RPMI8226 (cell line): ENCODE results near the gene AKAP13.
"Not testable (repeated sequence)": the region's sequence is repeated elsewhere in the genome, so short reads cannot be mapped to it uniquely, and the experiment has no call there.

Source experiments
- DNase-seq: peaks from one replicate; pipeline ENCODE4 v3.0.0-alpha.2; 2015

The AKAP13 gene, protein sequence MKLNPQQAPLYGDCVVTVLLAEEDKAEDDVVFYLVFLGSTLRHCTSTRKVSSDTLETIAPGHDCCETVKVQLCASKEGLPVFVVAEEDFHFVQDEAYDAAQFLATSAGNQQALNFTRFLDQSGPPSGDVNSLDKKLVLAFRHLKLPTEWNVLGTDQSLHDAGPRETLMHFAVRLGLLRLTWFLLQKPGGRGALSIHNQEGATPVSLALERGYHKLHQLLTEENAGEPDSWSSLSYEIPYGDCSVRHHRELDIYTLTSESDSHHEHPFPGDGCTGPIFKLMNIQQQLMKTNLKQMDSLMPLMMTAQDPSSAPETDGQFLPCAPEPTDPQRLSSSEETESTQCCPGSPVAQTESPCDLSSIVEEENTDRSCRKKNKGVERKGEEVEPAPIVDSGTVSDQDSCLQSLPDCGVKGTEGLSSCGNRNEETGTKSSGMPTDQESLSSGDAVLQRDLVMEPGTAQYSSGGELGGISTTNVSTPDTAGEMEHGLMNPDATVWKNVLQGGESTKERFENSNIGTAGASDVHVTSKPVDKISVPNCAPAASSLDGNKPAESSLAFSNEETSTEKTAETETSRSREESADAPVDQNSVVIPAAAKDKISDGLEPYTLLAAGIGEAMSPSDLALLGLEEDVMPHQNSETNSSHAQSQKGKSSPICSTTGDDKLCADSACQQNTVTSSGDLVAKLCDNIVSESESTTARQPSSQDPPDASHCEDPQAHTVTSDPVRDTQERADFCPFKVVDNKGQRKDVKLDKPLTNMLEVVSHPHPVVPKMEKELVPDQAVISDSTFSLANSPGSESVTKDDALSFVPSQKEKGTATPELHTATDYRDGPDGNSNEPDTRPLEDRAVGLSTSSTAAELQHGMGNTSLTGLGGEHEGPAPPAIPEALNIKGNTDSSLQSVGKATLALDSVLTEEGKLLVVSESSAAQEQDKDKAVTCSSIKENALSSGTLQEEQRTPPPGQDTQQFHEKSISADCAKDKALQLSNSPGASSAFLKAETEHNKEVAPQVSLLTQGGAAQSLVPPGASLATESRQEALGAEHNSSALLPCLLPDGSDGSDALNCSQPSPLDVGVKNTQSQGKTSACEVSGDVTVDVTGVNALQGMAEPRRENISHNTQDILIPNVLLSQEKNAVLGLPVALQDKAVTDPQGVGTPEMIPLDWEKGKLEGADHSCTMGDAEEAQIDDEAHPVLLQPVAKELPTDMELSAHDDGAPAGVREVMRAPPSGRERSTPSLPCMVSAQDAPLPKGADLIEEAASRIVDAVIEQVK (N-terminal part only)

DNA sequence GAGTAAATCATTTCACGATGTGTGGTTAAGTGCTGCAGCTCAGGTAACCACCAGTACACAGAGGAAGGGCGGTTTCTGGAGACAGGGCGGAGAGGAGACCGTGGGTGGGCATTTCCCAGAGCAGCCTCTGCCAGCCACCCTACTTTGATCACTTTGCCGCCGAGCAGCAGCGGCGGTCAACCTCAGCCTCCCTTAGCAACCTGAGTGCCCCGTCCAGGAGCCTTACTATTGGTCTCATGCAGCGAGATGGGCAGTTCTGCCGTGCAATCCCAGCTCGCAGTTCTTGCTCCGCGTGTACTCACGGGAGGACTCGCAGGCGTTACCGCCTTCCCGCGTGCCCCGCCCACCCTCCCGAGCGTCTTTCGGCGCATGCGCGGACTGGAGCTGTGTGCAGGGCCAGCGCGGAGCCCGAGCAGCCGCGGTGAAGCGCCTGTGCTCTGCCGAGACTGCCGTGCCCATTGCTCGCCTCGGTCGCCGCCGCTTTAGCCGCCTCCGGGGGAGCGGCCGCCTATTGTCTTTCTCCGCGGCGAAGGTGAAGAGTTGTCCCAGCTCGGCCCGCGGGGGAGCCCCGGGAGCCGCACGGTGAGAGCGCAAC, at the start of gene AKAP13:
Gene AKAP13, plus strand, starts transcription at position 387 of the 595 bp plus-strand sequence. CDS start 105,118 bp downstream, outside the sequence.
- DNase-seq, result peak; percentile 99

DNA sequence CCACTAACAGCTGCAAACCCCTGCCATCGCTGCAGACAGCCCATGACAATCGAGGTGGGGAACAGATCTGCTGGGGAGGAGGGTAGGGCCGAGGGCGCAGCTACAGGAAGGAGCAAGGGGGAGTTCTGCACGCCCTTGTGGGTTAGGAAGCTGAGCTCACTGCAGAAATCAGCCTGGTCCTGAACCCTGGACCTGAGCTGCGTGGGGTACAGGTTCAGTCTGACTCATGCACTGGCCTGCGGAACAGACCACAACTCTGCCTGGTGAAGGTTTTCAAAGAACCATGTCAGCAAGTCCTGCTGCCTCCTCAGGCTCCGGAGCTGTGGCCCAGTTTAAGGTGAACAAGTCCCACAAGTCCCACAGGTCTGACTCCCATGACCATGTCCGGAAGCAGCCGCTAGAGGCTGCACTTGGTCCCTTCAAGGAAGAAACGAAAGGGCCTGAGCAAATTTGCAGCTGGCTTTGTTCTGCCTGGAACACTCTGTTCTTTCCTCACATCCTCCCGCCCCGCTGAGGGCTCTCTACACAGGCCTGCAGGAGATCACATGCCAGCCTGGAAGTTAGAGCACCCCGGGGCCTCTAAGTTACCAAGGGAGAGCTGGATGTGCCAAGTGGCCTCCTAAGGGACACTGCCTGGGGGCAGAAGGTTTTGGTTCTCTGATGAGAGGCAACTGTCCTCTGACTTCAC, 49.4 kb upstream of the AKAP13 start:
- peak; percentile 94 for DNase-seq

DNA sequence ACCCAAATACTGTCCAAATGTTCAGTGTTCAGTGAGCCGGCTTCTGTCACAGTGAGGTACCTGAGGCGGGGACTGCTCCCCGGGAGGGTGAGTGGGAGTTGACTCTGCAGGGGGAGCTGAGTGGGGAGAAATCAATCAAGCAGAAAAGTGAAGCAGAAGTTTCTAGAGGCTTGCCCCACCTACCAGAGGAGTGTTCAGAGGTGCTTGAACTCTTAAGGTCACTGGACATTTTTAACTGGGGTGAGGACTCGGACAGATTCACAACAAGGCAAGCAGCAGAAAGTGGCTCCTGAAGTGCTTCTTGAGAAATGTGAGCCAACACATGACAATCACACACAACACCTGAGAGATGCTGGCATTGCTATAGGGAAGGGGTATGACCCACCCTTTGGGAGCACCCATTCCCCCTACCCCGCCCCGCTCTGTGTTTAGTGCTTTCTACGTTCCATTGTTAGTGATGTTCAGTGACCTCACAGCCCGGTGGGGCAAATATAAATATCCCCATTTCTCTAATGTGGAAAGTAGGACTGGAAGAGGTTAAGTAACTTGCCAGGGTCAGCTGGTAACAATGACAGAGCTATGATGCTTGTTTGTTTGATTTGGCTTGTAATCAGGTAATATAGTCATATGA, 48.6 kb upstream of the AKAP13 start:
- no peak for DNase-seq

DNA sequence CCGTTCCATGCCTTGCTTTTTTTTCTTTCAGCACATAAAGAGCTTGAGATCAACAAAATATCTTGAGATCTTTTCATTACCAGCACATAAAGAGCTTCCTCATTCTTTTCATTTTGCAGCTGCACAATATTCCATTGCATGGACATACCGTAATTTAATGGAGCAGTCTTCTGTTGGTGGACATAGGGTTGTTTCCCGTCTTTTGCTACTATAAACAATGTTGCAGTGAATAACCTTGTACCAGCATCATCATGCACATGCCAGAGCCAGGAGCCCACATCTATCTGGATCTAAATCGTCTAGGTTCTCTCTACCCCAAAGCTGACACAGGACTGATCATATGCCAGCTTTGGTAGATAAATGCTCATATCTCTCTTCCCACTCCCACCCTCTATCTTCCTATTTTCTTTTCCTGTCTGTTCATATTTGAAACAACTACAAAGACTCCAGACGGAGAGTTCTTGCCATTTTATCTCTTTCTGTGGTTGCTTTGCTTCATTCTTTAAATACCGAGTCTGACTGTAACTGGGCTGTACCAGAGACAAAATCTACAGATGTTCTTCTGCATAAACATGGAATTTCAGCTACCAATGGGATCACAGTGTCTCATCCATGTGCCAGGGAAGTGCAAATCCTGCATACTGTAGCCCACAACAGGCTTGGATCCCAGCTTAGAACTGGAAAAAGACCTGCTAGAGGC, 47.1 kb upstream of the AKAP13 start:
- no peak for DNase-seq

DNA sequence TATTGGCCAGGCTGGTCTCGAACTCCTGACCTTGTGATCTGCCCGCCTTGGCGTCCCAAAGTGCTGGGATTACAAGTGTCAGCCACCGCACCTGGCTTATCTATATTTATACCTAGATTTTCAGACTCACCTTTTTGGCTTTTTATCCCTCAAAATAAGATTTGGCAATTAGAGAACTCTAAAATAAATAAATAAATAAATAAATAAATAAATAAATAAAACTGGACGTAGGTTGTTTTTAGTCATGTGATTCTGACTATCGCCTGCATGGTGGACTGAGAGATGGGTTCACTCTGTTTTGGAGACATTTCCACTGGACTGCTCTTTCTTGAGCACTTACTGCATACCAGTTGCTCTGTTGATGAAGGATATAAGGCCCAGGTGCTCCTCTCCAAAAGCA, 46.2 kb upstream of the AKAP13 start:
- DNase-seq, result no peak

DNA sequence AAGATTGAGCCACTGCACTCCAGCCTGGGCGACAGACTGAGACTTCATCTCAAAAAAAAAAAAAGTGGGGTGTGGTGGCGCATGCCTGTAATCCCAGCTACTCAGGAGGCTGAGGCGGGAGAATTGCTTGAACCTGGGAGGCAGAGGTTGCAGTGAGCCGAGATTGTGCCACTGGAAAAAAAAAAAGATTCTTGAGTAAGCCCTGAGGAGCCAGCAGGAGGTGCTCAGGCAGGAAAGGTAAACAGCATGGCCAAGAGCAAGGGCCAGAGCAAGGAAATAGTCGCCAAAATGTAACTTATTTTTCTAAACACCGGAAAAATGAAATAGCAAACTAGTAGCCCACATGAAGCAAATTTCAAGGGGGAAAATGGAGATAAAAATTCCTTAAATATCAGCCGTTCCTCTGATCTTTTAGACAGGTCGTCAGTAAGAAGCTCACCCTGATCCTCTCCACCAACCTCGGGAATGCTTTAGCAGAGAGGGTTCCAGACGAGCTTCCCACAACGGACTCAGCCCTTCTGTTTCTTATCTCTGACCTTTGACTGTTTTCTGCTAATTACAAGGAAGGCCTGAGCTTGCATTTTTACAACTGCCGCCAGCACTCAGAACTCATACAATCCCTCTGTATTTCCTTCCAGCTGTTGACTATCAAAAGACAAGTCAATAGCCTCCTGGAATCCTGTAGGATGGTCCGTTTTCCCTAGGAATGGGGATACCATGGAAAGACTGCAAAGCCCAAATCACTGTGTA, 45.0 kb upstream of the AKAP13 start:
- DNase-seq, result no peak

DNA sequence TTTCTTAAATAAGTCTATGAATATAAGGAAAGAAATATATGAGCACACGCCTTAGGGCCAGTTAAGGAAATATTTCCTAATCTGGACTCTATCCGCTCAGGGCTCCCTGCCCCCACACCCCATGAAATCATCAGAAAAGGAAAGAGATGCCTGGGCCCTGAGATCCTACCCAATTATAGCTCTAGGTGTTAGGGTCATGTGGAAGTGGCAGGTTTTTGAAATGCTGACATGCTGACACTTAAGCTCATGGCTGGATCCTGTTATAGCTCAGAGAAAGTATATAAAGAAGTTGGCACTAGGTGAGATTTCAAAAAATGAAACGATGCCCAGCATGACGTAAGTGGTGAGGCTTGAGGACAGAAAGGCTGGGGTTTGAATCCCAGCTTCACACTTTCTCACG, 43.5 kb upstream of the AKAP13 start:
- DNase-seq, result peak; percentile 30

DNA sequence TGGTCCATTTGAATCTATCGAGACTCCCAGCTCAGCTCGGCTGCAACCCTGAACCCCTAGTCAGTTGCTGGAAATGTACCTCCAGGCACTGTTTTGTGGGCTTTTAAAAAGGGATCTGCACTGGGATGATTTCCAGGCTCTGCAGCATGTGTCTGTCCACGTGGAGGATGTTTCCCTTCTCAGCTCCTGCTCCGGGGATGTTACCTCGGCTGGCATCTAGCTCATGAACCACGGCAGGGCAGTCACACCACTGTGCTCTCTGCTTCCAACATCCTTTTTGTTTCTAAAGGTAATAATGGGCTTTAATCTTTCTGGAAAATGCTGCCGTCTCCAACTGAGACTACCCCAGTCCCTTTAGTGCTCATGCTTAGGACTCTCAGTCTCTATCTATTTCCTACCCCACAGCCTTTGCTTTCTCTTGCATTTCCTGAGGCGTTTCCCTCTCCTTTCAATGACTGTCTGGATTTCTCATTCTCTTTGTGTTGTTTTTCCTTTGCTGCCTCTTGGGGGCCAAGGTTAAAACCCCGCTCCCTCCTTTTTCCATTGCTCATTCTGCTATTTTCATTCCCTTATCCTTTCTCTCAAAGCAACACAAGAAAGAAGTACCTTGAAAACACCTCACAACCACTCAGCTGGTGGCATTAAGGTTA, 42.9 kb upstream of the AKAP13 start:
- no peak for DNase-seq

DNA sequence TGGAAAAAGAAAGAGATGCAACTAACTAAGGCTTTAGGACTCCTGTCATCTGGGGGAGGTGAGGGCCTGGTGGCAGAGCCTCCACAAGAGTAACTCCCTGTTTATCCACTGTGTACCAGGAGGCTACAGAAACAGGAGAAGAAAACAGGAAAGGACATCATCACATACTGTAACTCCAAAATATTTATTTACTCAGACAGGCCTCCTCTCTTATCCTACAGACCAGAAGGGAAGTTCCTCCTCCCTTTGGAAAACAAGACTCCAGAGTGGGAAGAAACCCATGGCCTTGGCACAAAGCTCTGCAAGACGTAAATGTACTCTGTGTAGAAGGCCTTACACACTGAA, 40.1 kb upstream of the AKAP13 start:
- no peak for DNase-seq

DNA sequence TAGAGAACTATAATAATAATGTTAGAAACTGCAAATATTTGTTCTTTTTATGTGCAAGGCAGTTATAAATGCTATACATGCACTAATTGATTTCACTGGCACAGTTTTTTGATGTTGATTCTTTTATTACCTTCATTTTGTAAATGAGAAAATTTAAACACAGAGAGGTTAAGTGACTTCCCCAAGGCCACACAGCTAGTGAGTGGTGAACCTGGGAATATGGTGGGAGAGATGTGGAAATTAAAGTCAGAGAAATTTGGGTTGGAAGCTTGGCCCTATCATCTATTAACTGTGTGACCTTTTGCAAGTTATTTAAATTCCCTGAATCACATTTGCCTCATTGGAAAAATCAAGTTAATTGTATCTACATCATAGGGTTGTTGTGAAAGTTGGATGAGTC, 39.6 kb upstream of the AKAP13 start:
- DNase-seq, result no peak

DNA sequence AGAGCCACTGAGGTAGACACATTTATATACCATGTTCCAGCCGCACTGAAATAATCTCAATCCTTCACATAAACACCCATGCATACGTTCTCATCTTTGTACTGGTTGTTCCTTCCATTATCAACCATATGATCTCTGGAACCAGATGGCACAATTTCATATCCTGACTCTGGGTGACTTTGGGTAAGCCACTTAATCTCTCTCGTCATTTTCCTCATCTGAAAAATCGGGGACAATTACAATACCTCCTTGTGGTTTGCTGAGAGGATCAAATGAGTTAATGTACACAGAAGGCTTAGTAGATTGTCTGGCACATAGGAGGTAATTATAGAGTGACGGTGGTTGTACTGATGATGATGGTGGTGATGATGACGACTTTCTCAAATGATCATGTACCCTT, 38.2 kb upstream of the AKAP13 start:
- DNase-seq, result not testable (repeated sequence)

DNA sequence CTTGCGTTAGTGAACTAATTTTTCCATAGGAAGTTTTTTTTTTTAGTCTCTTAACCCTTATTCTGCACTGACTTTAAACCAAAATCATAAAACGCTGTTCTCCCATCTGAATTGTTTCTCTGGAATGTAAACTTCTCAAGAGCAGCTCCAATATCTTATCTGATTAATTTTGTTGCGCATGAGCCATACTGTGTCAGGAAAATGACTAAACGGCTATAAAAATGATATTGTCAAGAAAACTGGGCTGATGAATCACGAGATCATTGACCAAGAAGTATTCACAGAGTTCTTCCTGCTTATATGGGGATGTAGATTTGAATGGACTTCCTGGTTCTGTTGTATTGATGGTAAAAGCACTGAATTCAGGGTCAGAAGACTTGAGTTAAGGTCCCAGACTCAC, 37.0 kb upstream of the AKAP13 start:
- DNase-seq, result not testable (repeated sequence)

DNA sequence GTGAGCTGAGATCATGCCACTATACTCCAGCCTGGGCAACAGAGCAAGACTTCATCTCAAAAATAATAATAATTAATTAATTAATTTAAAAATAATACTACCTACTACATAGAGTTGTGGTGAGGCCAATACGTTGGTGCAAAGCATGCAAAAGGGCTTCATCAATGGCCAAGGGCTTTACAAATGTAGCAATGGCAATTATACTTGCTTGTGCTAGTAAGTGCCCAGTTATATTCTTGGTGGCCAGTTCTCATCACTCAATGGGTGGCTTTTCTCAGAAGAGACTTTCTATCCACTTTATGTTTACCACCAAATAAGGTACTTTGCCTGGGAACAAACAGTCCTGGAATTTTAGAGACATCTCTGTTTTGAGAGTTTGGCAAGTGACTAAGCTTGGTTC, 36.2 kb upstream of the AKAP13 start:
- not testable (repeated sequence) for DNase-seq

DNA sequence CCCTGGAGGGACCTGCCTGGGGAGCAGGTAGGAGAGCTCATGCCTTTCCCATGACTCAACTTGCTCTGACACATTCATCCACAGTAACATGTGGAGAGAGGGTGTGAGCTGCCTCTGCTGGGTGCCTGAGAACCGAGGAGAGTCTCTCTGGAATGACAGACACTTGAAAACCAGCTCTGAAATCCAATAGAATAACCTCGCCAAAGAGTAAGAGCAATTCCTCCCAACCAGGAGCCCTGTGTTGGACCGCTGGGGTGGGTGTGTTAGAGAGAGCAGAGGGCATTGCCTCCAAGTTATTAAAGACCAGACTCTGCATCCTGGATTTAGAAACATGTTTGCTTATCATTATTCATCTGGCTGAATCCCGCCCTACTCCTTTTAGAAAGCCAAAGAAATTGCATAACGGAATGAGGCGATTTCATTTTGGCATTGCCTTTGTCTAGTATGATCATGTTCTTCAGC, 35.7 kb upstream of the AKAP13 start:
- DNase-seq, result not testable (repeated sequence)

DNA sequence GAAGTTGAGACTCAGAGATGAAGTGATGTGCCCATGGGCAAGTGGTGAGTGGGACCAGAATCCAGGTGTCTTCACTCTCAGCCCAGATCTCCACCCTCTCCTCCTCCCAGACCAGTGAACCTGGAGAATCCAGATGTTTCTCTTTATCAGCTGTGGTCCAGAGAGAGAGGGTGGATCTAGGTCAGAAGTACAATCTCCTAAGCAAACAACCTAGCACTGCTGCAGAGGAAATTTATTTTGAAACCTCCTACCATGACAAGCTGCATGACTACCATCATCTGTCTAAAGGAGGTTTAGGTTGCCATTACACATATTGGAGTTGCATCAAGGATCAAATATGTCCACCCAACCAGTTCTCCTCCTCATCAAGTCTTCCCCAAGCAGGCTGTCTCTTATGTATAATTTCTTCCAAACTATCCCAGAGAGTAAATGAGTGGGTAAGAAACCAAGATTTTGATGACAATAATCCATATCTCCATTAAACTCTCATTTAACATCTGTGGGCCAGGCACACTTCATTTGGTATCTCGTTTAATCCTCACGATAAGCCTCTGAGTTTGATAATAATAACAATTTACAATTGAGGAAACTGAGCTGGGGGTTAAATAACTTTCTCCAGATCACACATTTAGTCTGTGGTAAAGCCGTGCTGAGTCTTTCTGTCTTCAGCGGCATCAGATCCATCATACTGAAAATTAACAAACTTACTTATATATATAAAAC, 35.0 kb upstream of the AKAP13 start:
- not testable (repeated sequence) for DNase-seq

DNA sequence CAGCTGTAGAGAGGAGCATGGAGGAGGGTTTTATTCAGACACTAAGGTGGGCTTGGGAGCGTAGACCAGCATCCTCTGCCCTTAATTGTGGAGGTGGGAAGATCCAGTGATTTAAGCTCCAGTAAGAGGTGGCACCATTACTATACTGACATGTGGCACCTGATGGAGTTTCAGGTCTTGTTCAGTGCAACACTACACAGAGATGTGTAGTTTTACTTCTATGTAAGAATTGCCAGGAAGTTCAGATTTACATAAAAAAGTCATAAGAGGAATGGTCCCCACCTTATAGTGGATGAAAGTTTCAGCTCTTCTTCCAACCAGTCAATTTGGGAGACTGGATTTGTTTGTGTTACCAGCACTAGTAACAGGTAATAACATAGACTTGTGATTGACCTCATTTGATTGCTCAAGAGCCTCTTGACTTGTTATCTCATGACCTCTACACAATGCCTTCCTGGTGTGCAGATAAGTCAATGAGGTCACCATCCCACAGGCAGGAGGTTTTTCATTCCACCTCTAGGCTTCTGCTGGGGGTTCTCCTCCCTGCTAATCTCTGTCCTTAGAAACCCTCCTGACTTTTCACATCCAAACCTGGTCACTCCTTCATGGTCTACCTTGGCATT, 33.8 kb upstream of the AKAP13 start:
- not testable (repeated sequence) for DNase-seq

DNA sequence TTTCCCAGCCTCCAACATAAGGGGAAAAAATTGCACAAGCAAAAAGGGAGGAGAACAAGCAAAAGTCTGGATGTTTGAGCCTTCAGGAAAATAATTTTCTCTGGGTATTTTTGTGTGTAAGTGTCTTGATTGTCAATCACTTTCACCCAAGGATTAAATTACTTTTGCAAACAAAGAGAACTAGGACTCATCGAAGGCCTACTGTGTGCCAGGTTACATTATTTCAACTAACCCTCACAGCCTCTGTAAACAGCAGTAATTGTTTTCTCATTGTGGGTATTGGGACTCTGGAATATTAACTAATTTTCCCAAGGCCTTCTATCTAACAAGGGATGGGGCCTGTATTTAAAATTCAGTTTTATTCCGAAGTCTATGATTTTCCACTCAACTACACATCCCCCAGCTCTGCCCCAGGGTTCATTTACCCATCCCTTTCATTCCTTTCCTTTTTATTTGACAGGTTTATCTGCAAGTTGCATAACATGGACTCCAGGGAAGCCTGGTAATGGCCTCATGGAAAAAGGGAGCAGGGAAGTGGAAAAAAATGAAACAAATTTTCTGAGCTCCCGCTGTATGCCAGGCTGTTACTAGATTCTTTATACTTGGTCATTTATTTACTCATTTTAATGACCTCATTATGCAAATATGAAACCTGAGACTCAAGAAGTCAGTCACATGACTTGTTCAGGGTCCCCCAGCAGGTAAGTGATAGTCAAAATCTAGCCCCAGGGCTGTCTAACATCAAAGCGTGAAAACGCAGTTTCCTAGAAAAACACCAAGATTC, 32.9 kb upstream of the AKAP13 start:
- DNase-seq, result not testable (repeated sequence)
